NT2/D1 (cell line): ENCODE measurements around the gene GRID2.

Source experiments
- SUZ12 ChIP-seq: IDR thresholded peaks from 2 replicates; pipeline ENCODE4 v1.6.1; 2011; ENCODE audit not compliant: insufficient read length, insufficient read depth; ENCODE audit errors: extremely low read depth
- YY1 ChIP-seq: IDR thresholded peaks from 2 replicates; pipeline ENCODE4 v1.6.1; 2011; ENCODE audit not compliant: insufficient read length, insufficient read depth
- ZNF274 ChIP-seq: IDR thresholded peaks from 2 replicates; pipeline ENCODE4 v1.6.1; 2011; ENCODE audit warnings: mild to moderate bottlenecking, low read depth, low read length

GRCh38 chr4:92445127-92445526, 141.4 kb downstream of the GRID2 start:
- no peak for TF ChIP-seq YY1
- TF ChIP-seq ZNF274 = no peak
- TF ChIP-seq SUZ12 = no peak
